NCI-H2196 treated with DMSO at 0.1 percent for 48 hours (cell line): ENCODE measurements around the gene ATRNL1.
"Not testable (repeated sequence)": the region's sequence is repeated elsewhere in the genome, so short reads cannot be mapped to it uniquely, and the experiment has no call there.

ENCODE experiments used
- DNase-seq: peaks from one replicate; lab custom pipeline; 2025; ENCODE audit not compliant: unreplicated experiment; lab: John Stamatoyannopoulos, UW

ATRNL1 gene

GRCh38 chr10:115417585-115418265 lies 324.6 kb downstream of the ATRNL1 start:
- no peak for DNase-seq

- no peak for DNase-seq
Observed at GRCh38 chr10:115422624-115423023, 329.5 kb downstream of the ATRNL1 start.

- DNase-seq, result no peak
Observed at GRCh38 chr10:115427611-115428010, 334.4 kb downstream of the ATRNL1 start.

GRCh38 chr10:115432188-115432819 lies 339.1 kb downstream of the ATRNL1 start:
- no peak for DNase-seq

GRCh38 chr10:115436999-115437398 lies 343.8 kb downstream of the ATRNL1 start:
- DNase-seq, result no peak

- DNase-seq, result no peak
Observed at GRCh38 chr10:115441907-115442545, 348.9 kb downstream of the ATRNL1 start.

- DNase-seq, result no peak
Observed at GRCh38 chr10:115456812-115457211, 363.6 kb downstream of the ATRNL1 start.

- DNase-seq, result no peak
Observed at GRCh38 chr10:115483294-115483693, 390.1 kb downstream of the ATRNL1 start.

- no peak for DNase-seq
Observed at GRCh38 chr10:115491526-115492140, 398.5 kb downstream of the ATRNL1 start.

GRCh38 chr10:115503546-115503945 lies 410.4 kb downstream of the ATRNL1 start:
- DNase-seq, result no peak

GRCh38 chr10:115514895-115515294 lies 421.7 kb downstream of the ATRNL1 start:
- DNase-seq, result no peak

GRCh38 chr10:115525141-115525540 lies 432.0 kb downstream of the ATRNL1 start:
- DNase-seq, result no peak

GRCh38 chr10:115527682-115528081 lies 434.5 kb downstream of the ATRNL1 start:
- DNase-seq, result not testable (repeated sequence)

GRCh38 chr10:115536401-115536800 lies 443.2 kb downstream of the ATRNL1 start:
- DNase-seq, result not testable (repeated sequence)

GRCh38 chr10:115539142-115539762 lies 446.1 kb downstream of the ATRNL1 start:
- no peak for DNase-seq

GRCh38 chr10:115555887-115556402 lies 462.8 kb downstream of the ATRNL1 start:
- DNase-seq, result no peak

- no peak for DNase-seq
Observed at GRCh38 chr10:115558252-115558651, 465.1 kb downstream of the ATRNL1 start.

GRCh38 chr10:115566867-115567266 lies 473.7 kb downstream of the ATRNL1 start:
- DNase-seq, result no peak

- DNase-seq, result no peak
Observed at GRCh38 chr10:115572740-115573455, 479.7 kb downstream of the ATRNL1 start.

- no peak for DNase-seq
Observed at GRCh38 chr10:115580239-115580638, 487.1 kb downstream of the ATRNL1 start.
